ENCODE results near the gene CNOT6.

DNA sequence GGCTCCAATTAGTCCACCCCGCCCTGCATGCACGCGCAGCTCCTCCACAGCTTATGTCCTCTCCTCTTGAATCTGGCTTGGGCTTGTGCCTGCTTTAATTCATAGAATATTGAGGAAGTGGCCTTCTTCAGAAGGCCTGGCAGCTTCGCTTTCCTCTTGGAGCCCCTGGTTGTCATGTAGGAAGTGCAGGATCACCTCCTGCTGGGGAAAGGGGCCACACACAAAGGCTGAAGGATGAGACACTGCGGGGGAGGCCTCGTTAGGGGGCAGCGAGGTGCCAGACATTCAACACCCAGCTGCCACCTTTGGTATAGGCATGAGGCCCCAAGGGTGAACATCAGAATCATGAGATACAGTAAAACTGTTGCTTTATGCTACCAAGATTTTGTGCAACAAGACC lies 2.7 kb upstream of the CNOT6 start:
- TF ChIP-seq, protein P1, sequence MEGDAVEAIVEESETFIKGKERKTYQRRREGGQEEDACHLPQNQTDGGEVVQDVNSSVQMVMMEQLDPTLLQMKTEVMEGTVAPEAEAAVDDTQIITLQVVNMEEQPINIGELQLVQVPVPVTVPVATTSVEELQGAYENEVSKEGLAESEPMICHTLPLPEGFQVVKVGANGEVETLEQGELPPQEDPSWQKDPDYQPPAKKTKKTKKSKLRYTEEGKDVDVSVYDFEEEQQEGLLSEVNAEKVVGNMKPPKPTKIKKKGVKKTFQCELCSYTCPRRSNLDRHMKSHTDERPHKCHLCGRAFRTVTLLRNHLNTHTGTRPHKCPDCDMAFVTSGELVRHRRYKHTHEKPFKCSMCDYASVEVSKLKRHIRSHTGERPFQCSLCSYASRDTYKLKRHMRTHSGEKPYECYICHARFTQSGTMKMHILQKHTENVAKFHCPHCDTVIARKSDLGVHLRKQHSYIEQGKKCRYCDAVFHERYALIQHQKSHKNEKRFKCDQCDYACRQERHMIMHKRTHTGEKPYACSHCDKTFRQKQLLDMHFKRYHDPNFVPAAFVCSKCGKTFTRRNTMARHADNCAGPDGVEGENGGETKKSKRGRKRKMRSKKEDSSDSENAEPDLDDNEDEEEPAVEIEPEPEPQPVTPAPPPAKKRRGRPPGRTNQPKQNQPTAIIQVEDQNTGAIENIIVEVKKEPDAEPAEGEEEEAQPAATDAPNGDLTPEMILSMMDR (IDR thresholded peaks at IDR 0.05) = no peak
- TF ChIP-seq POLR2AphosphoS5 (IDR thresholded peaks at IDR 0.05; ENCODE audit: low read depth, low read length) (no peak), TCF7L2 (IDR thresholded peaks at IDR 0.05; ENCODE audit: low read depth, low read length) (no peak), SIN3A (IDR thresholded peaks at IDR 0.05; ENCODE audit: borderline replicate concordance, insufficient read depth, low read depth, low read length) (no peak)
- TF ChIP-seq, protein P2, sequence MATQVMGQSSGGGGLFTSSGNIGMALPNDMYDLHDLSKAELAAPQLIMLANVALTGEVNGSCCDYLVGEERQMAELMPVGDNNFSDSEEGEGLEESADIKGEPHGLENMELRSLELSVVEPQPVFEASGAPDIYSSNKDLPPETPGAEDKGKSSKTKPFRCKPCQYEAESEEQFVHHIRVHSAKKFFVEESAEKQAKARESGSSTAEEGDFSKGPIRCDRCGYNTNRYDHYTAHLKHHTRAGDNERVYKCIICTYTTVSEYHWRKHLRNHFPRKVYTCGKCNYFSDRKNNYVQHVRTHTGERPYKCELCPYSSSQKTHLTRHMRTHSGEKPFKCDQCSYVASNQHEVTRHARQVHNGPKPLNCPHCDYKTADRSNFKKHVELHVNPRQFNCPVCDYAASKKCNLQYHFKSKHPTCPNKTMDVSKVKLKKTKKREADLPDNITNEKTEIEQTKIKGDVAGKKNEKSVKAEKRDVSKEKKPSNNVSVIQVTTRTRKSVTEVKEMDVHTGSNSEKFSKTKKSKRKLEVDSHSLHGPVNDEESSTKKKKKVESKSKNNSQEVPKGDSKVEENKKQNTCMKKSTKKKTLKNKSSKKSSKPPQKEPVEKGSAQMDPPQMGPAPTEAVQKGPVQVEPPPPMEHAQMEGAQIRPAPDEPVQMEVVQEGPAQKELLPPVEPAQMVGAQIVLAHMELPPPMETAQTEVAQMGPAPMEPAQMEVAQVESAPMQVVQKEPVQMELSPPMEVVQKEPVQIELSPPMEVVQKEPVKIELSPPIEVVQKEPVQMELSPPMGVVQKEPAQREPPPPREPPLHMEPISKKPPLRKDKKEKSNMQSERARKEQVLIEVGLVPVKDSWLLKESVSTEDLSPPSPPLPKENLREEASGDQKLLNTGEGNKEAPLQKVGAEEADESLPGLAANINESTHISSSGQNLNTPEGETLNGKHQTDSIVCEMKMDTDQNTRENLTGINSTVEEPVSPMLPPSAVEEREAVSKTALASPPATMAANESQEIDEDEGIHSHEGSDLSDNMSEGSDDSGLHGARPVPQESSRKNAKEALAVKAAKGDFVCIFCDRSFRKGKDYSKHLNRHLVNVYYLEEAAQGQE (IDR thresholded peaks at IDR 0.05; ENCODE audit: insufficient read depth in 1 of 2, low read depth in 2 of 2, low read length in 1 of 2) = no peak
